Panc1 (cell line): Measurements from ENCODE around the gene JAK2.

Experiments
- SIN3A ChIP-seq: IDR thresholded peaks from 2 replicates; pipeline ENCODE4 v1.6.1; 2012; ENCODE audit warnings: low read depth, mild to moderate bottlenecking, low read length, moderate library complexity, borderline replicate concordance; ENCODE audit not compliant: insufficient read depth
- TF ChIP-seq, protein P1 (sequence below): fragments of 450-650 bp; IDR thresholded peaks from 2 replicates; pipeline ENCODE4 v1.5.1; 2017; ENCODE audit warnings: mild to moderate bottlenecking
- TF ChIP-seq, protein P2 (sequence below), 2 experiments: IDR thresholded peaks; 2 replicates each; pipeline ENCODE4 v1.6.1; 2011 to 2012; ENCODE audit warnings: low read depth in 2 of 2, control low read depth in 1 of 2, low read length in 1 of 2, mild to moderate bottlenecking in 1 of 2, moderate library complexity in 1 of 2; ENCODE audit not compliant: insufficient read depth in 1 of 2

DNA sequence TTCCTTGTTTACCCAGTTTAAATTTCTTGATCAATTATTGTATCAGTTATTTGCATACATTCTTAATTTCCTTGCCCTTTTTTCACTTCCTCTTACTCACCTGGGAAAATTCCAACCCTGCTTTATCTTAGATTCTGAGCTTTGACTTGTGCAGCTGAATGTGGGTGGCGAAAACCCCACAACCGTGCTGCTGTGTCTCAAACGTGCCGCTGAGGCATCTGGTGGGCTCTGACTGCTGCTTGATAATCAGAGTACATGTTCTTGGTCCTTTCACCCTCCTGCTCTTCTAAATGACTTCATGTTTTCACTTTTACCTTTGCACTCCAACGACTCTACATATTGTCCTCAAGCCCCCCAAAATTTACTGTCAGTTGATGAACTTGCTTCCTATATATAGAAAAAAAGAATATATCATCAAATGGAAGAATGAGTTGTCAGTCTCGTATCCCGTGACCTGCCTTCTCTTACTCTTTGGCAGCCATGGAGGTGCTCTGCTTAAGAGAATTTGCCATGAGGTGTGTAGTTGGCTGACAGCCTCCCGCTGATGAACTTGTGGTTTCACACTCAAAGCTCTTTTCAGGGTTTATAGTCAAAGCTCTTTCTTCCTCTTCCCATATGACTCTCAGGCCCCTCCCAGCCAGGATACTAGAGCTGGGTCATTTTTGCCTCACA, 14.0 kb upstream of the JAK2 start:
- TF ChIP-seq, protein P1, sequence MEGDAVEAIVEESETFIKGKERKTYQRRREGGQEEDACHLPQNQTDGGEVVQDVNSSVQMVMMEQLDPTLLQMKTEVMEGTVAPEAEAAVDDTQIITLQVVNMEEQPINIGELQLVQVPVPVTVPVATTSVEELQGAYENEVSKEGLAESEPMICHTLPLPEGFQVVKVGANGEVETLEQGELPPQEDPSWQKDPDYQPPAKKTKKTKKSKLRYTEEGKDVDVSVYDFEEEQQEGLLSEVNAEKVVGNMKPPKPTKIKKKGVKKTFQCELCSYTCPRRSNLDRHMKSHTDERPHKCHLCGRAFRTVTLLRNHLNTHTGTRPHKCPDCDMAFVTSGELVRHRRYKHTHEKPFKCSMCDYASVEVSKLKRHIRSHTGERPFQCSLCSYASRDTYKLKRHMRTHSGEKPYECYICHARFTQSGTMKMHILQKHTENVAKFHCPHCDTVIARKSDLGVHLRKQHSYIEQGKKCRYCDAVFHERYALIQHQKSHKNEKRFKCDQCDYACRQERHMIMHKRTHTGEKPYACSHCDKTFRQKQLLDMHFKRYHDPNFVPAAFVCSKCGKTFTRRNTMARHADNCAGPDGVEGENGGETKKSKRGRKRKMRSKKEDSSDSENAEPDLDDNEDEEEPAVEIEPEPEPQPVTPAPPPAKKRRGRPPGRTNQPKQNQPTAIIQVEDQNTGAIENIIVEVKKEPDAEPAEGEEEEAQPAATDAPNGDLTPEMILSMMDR = no peak
- TF ChIP-seq, protein P2, sequence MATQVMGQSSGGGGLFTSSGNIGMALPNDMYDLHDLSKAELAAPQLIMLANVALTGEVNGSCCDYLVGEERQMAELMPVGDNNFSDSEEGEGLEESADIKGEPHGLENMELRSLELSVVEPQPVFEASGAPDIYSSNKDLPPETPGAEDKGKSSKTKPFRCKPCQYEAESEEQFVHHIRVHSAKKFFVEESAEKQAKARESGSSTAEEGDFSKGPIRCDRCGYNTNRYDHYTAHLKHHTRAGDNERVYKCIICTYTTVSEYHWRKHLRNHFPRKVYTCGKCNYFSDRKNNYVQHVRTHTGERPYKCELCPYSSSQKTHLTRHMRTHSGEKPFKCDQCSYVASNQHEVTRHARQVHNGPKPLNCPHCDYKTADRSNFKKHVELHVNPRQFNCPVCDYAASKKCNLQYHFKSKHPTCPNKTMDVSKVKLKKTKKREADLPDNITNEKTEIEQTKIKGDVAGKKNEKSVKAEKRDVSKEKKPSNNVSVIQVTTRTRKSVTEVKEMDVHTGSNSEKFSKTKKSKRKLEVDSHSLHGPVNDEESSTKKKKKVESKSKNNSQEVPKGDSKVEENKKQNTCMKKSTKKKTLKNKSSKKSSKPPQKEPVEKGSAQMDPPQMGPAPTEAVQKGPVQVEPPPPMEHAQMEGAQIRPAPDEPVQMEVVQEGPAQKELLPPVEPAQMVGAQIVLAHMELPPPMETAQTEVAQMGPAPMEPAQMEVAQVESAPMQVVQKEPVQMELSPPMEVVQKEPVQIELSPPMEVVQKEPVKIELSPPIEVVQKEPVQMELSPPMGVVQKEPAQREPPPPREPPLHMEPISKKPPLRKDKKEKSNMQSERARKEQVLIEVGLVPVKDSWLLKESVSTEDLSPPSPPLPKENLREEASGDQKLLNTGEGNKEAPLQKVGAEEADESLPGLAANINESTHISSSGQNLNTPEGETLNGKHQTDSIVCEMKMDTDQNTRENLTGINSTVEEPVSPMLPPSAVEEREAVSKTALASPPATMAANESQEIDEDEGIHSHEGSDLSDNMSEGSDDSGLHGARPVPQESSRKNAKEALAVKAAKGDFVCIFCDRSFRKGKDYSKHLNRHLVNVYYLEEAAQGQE (IDR thresholded peaks at IDR 0.05; ENCODE audit: insufficient read depth in 1 of 2, low read depth in 2 of 2, low read length in 1 of 2) = no peak
- no peak for TF ChIP-seq SIN3A
